ENCODE results near the gene DOCK1. TPM values are rescaled to one million over a fixed set of nuclear protein-coding genes. Genes with fewer than 3 reads are reported as not detected.

Gene DOCK1
- total RNA-seq, 2 donors from 2014 or later: 46.4 to 49.0 TPM

DNA sequence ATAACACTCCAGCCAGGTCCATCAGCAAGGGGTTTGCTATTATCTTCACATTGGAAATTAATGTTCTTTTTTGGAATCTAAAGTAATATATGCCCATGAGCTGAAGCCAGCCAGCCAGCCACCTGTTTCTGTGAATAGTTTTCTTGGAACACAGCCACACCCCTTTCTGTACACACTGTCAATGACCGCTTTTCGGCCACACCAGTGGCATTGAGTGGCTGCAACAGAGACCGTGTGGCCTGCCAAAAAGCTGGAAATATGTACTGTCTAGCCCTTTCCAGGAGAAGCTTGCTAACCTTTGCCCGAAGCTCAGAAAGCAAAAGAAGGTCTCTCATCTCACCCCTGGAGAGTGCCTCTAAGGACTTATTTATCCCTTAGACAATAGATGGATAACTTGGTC lies 545.4 kb downstream of the DOCK1 start:
- no peak for DNase-seq
- no peaks in the 10 kb centered on the region for H3K4me1 ChIP-seq
- H3K36me3 ChIP-seq: no peaks in the 10 kb centered on the region
- no peak overlapping the region for H3K27ac ChIP-seq
- no peak for TF ChIP-seq CTCF (IDR thresholded peaks at IDR 0.05)
- no peaks in the 10 kb centered on the region for H3K27me3 ChIP-seq
- intact Hi-C loops (cut with DNase I): no loop called here
- no peaks in the 10 kb centered on the region for H3K9me3 ChIP-seq
- H3K4me3 ChIP-seq: no peak overlapping the region
- H3K9ac ChIP-seq (ENCODE audit: low read depth in 2 of 2, low read length in 2 of 2): no peak overlapping the region

GRCh38 chr10:127451628-127452027 lies 546.4 kb downstream of the DOCK1 start:
- H3K4me1 ChIP-seq: no peaks in the 10 kb centered on the region
- no peak for TF ChIP-seq CTCF (IDR thresholded peaks at IDR 0.05)
- no peak overlapping the region for H3K9ac ChIP-seq (ENCODE audit: low read depth in 2 of 2, low read length in 2 of 2)
- DNase-seq: no peak
- H3K36me3 ChIP-seq: no peaks in the 10 kb centered on the region
- H3K9me3 ChIP-seq: no peaks in the 10 kb centered on the region
- H3K4me3 ChIP-seq: no peak overlapping the region
- no peaks in the 10 kb centered on the region for H3K27me3 ChIP-seq
- H3K27ac ChIP-seq: no peak overlapping the region
- intact Hi-C loops (cut with DNase I): no loop called here

DNA sequence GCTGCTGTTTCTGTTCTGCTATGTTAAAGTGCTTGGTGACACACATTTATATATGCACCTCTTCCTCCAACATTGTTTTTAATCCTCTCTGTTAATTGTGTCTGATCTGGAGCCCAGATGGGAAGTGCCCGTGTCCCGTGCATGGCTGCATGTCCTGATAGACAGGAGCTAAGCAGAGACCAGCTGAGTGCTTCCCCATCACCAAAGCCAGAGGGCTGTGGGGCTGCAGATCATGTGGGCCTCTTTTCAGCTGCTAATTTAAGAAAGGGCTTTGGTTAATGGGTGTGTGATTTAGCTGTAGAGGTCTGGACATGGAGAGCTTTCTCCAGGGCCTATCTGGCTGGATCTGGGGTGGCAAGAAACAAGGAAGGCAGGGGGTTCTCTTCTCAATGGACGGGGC lies 547.3 kb downstream of the DOCK1 start:
- H3K36me3 ChIP-seq: no peaks in the 10 kb centered on the region
- intact Hi-C loops (cut with DNase I): no loop called here
- TF ChIP-seq CTCF (IDR thresholded peaks at IDR 0.05): no peak

GRCh38 chr10:127453706-127454105 lies 548.5 kb downstream of the DOCK1 start:
- TF ChIP-seq CTCF (IDR thresholded peaks at IDR 0.05): no peak
- Histone ChIP-seq H3K9ac (ENCODE audit: low read depth in 2 of 2, low read length in 2 of 2) (no peak overlapping the region), H3K4me1 (no peaks in the 10 kb centered on the region), H3K4me3 (no peak overlapping the region), H3K27me3 (no peaks in the 10 kb centered on the region), H3K36me3 (no peaks in the 10 kb centered on the region), H3K9me3 (no peaks in the 10 kb centered on the region), H3K27ac (no peak overlapping the region)
- no peak for DNase-seq
- intact Hi-C loops (cut with DNase I): no loop called here

More for the DNA sequence above, 547.3 kb downstream of the DOCK1 start:
- no peak for DNase-seq
- Histone ChIP-seq H3K9me3 (no peaks in the 10 kb centered on the region), H3K9ac (ENCODE audit: low read depth in 2 of 2, low read length in 2 of 2) (no peak overlapping the region), H3K4me1 (no peaks in the 10 kb centered on the region), H3K27me3 (no peaks in the 10 kb centered on the region), H3K4me3 (no peak overlapping the region), H3K27ac (no peak overlapping the region)

DNA sequence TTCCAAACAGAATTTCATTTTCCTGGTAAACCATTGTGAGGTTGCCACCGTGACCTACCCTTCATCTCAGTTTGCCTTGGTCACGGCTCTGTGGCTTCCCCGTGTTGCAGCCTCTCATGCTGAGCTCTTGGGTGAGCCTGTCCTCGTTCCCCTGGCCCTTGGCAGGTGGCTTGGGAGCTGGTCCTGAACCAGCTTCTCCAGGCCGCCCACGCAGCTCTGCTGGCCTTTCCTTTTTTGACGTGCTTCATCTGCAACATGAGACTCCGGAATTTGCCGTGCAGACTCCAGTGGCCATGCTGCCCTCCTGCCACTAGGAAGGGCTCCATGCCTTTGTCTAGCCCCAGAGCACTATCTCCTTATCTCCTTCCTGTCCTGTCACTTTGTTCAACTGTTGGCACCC lies 550.9 kb downstream of the DOCK1 start:
- Histone ChIP-seq H3K9me3 (no peaks in the 10 kb centered on the region), H3K27me3 (no peaks in the 10 kb centered on the region), H3K9ac (ENCODE audit: low read depth in 2 of 2, low read length in 2 of 2) (no peak overlapping the region), H3K27ac (no peak overlapping the region), H3K4me1 (no peaks in the 10 kb centered on the region), H3K4me3 (no peak overlapping the region), H3K36me3 (no peaks in the 10 kb centered on the region)
- no peak for DNase-seq
- no peak for TF ChIP-seq CTCF (IDR thresholded peaks at IDR 0.05)
- intact Hi-C loops (cut with DNase I): no loop called here

Measured in colonic mucosa (tissue), 4 donors.